ENCODE measurements around the gene S100A7A.

S100A7A gene

DNA sequence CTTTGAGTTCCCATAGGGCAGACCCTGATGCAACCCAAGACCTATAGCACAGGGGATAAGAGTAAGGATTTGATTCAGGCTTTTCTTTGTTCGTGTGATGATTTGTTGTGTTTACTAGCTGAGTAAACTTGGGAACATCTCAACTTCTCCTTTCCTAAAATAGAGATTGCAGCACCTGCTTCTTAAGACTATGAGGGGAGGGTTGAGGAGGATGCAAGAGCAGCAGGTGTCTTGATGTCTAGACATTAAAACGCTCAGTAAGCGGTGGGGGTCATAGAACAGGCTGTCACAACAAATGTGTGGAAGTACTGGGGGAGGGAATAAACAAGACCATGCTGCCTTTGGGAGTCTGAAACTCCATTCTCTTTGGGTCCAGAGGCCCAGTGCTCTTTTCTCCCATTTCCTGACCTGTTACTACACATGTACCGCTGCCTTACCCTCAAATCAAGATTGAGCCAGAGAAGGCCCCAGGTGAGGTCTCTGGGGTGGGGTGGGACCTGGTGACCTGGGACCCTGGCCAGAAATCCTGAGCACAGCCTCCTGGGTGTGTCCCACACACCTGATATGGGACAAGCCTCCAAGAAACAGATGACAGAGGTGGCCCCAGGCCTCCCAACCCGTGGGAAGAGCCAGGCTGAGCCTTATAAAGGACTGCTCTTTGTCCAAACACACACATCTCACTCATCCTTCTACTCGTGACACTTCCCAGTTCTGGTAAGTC lies at the start of gene S100A7A:
Gene S100A7A (plus strand): TSS at position 671 of the 721 bp plus-strand sequence. CDS start 1,563 bp downstream, outside the sequence.
- no peak within 1 kb of the TSS for H3K27ac ChIP-seq
- TF ChIP-seq, protein P1, sequence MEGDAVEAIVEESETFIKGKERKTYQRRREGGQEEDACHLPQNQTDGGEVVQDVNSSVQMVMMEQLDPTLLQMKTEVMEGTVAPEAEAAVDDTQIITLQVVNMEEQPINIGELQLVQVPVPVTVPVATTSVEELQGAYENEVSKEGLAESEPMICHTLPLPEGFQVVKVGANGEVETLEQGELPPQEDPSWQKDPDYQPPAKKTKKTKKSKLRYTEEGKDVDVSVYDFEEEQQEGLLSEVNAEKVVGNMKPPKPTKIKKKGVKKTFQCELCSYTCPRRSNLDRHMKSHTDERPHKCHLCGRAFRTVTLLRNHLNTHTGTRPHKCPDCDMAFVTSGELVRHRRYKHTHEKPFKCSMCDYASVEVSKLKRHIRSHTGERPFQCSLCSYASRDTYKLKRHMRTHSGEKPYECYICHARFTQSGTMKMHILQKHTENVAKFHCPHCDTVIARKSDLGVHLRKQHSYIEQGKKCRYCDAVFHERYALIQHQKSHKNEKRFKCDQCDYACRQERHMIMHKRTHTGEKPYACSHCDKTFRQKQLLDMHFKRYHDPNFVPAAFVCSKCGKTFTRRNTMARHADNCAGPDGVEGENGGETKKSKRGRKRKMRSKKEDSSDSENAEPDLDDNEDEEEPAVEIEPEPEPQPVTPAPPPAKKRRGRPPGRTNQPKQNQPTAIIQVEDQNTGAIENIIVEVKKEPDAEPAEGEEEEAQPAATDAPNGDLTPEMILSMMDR (IDR thresholded peaks at IDR 0.05; ENCODE audit: low read depth, low read length, missing control alignments) = no peak
- H3K27me3 ChIP-seq (replicated peaks) = no peaks in the 10 kb centered on the region
- no peaks in the 10 kb centered on the region for H3K36me3 ChIP-seq (replicated peaks)
- in situ Hi-C loops (cut with HindIII; ENCODE audit: low pct_ligation_motif_present, low sequenced_read_pairs) = no loop called here
- DNase-seq = no peak
- H3K4me3 ChIP-seq (ENCODE audit: low read depth, low read length) = no peak within 1 kb of the TSS

DNA sequence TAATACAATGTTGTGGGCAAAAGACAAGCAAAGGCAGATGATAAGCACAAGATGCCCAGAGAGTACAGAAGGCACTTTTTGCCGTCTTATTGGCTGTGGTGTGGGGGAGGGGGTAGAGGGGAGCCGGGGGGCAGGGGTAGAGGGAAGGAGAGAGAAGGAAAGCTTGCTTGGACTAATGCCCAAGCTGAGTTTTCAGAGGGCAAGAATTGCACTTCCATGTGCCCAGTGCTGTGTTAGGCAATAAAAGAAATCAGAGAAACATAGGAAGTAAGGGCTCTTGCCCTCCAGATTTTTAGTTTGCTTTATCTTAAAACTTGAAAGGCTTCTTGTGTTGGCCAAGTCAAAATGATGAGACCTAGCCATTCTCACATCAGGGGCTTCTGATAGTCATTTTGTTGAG lies 49.2 kb upstream of the S100A7A start:
- no peak overlapping the region for H3K27ac ChIP-seq
- in situ Hi-C loops (cut with HindIII; ENCODE audit: low pct_ligation_motif_present, low sequenced_read_pairs) = loop anchor here (25.0 kb wide), 1 partner anchor 120 kb away; no protein-coding TSS in a partner anchor
- TF ChIP-seq, protein P1 (IDR thresholded peaks at IDR 0.05; ENCODE audit: low read depth, low read length, missing control alignments) = no peak
- no peak for DNase-seq
- H3K36me3 ChIP-seq (replicated peaks) = no peaks in the 10 kb centered on the region
- H3K27me3 ChIP-seq (replicated peaks) = no peaks in the 10 kb centered on the region
- H3K4me3 ChIP-seq (ENCODE audit: low read depth, low read length) = no peak overlapping the region

DNA sequence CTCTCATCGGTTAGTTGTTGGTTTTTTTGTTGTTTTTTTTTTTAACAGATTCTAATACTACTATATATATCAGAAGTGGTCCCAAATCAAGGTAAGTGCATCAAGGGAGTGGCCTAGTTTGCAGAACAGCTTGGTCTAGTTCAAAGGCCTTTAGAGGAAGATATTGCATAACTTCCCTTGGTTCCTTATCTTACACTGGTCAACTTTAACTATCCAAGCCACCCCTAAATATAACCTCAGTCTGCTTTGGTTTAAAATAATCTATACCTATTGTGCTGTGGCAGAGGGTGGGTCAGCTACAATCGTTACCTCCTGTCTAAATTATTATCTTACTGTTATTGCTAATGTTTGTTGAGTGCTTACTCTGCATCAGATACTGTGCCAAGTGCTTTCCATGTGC lies 47.8 kb upstream of the S100A7A start:
- H3K27ac ChIP-seq = no peak overlapping the region
- no peaks in the 10 kb centered on the region for H3K27me3 ChIP-seq (replicated peaks)
- no peaks in the 10 kb centered on the region for H3K36me3 ChIP-seq (replicated peaks)
- TF ChIP-seq, protein P1 (IDR thresholded peaks at IDR 0.05; ENCODE audit: low read depth, low read length, missing control alignments) = no peak
- in situ Hi-C loops (cut with HindIII; ENCODE audit: low pct_ligation_motif_present, low sequenced_read_pairs) = loop anchor here (25.0 kb wide), 1 partner anchor 119 kb away; no protein-coding TSS in a partner anchor
- H3K4me3 ChIP-seq (ENCODE audit: low read depth, low read length) = no peak overlapping the region
- no peak for DNase-seq

DNA sequence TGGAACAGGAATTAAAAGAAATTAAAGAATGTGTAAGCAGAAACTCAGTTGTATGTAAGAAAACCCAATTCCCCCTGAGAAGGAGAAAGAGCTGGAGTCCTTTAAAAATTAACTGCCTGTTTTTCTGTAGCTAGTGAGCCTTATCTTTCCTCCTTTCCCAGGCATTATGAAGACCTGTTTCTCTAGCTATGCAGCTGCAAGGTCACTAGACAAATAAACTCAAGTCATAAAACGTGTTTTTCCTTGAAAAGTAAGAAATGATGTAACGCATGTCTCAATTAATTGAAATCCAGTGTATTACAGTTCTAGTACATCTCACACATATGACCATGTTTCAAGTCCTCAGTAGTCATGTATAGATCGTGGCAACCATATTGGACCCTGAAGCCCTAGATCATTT lies 46.2 kb upstream of the S100A7A start:
- Histone ChIP-seq H3K36me3 (replicated peaks) (no peaks in the 10 kb centered on the region), H3K27ac (no peak overlapping the region), H3K27me3 (replicated peaks) (no peaks in the 10 kb centered on the region), H3K4me3 (ENCODE audit: low read depth, low read length) (no peak overlapping the region)
- in situ Hi-C loops (cut with HindIII; ENCODE audit: low pct_ligation_motif_present, low sequenced_read_pairs) = loop anchor here (25.0 kb wide), 1 partner anchor 117 kb away; no protein-coding TSS in a partner anchor
- TF ChIP-seq, protein P1 (IDR thresholded peaks at IDR 0.05; ENCODE audit: low read depth, low read length, missing control alignments) = no peak
- no peak for DNase-seq

DNA sequence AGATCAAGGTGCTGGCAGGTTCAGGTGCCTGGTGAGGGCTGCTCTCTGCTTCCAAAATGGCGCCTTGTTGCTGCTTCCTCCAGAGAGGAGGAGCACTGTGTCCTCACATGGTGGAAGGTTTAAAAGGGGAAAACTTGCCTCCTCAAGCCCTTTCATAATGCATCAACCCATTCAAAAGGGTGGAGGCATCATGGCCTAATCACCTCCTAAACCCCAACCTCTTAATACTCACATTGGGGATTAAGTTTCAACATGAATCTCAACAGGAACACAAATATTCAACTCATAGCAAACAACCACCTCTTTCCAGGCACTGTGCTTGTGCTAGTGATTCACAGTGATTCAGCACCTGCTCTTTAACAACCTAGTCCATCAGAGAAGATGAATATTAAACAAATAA lies 45.1 kb upstream of the S100A7A start:
- Histone ChIP-seq H3K36me3 (replicated peaks) (no peaks in the 10 kb centered on the region), H3K27ac (no peak overlapping the region), H3K4me3 (ENCODE audit: low read depth, low read length) (no peak overlapping the region), H3K27me3 (replicated peaks) (no peaks in the 10 kb centered on the region)
- TF ChIP-seq, protein P1 (IDR thresholded peaks at IDR 0.05; ENCODE audit: low read depth, low read length, missing control alignments) = no peak
- in situ Hi-C loops (cut with HindIII; ENCODE audit: low pct_ligation_motif_present, low sequenced_read_pairs) = loop anchor here (25.0 kb wide), 1 partner anchor 116 kb away; no protein-coding TSS in a partner anchor
- DNase-seq = no peak

Data from brain microvascular endothelial cell (primary cell).